Measurements from ENCODE around the gene SCGB3A1.

DNA sequence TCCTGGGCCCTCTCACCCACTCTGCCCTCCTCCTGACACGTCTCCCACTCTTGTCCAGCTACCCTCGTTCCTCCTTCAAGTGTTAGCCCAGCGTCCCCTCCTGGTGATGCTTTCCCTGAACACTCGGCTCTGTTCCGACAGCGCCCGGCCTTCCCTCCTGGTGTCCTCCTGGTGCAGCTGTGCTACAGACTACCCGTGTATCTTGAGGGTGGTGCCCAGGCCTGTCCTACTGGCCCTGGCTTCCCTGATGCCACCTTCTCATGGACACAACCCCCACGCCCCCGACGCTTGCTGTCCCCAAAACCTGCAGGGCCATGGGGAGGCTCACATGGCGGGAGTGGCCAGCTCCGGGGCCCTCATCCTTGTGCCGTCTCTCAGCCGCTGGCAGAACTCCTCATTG is 21.4 kb upstream of the SCGB3A1 start:
- TF ChIP-seq POLR2A (IDR thresholded peaks at IDR 0.05; ENCODE audit: low read depth, low read length) (no peak), RCOR1 (IDR thresholded peaks at IDR 0.05; ENCODE audit: insufficient replicate concordance, low read length) (no peak), RFX5 (IDR thresholded peaks at IDR 0.05; ENCODE audit: low read depth, low read length) (no peak), RAD21 (IDR thresholded peaks at IDR 0.05; ENCODE audit: low read length) (no peak), MAZ (IDR thresholded peaks at IDR 0.05; ENCODE audit: borderline replicate concordance, low read depth, low read length) (no peak), CHD1 (IDR thresholded peaks at IDR 0.05; ENCODE audit: low read depth, low read length) (no peak), FOS (IDR thresholded peaks at IDR 0.05; ENCODE audit: low read depth, low read length) (no peak)
- TF ChIP-seq, protein P1, sequence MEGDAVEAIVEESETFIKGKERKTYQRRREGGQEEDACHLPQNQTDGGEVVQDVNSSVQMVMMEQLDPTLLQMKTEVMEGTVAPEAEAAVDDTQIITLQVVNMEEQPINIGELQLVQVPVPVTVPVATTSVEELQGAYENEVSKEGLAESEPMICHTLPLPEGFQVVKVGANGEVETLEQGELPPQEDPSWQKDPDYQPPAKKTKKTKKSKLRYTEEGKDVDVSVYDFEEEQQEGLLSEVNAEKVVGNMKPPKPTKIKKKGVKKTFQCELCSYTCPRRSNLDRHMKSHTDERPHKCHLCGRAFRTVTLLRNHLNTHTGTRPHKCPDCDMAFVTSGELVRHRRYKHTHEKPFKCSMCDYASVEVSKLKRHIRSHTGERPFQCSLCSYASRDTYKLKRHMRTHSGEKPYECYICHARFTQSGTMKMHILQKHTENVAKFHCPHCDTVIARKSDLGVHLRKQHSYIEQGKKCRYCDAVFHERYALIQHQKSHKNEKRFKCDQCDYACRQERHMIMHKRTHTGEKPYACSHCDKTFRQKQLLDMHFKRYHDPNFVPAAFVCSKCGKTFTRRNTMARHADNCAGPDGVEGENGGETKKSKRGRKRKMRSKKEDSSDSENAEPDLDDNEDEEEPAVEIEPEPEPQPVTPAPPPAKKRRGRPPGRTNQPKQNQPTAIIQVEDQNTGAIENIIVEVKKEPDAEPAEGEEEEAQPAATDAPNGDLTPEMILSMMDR (conservative IDR thresholded peaks at IDR 0.05; ENCODE audit: low read depth, low read length), result no peak
- TF ChIP-seq, protein P2, sequence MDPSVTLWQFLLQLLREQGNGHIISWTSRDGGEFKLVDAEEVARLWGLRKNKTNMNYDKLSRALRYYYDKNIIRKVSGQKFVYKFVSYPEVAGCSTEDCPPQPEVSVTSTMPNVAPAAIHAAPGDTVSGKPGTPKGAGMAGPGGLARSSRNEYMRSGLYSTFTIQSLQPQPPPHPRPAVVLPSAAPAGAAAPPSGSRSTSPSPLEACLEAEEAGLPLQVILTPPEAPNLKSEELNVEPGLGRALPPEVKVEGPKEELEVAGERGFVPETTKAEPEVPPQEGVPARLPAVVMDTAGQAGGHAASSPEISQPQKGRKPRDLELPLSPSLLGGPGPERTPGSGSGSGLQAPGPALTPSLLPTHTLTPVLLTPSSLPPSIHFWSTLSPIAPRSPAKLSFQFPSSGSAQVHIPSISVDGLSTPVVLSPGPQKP (IDR thresholded peaks at IDR 0.05; ENCODE audit: borderline replicate concordance, low read depth, low read length), result no peak
